WERI-Rb-1 (cell line): ENCODE results near the gene ABCB10.

Source experiments
- DNase-seq: peaks from one replicate; pipeline ENCODE4 v3.0.0-alpha.2; 2020
- H3K27ac ChIP-seq: fragments of 250-450 bp; sonication (Bioruptor Pico); 2 replicates; pipeline ENCODE4 v1.5.1; 2020; ENCODE audit warnings: mild to moderate bottlenecking, moderate library complexity
- H3K27me3 ChIP-seq: fragments of 250-450 bp; sonication (Bioruptor Pico); 2 replicates; pipeline ENCODE4 v1.5.1; 2021; ENCODE audit warnings: mild to moderate bottlenecking, low read depth, moderate library complexity; ENCODE audit not compliant: insufficient read depth, severe bottlenecking
- H3K36me3 ChIP-seq: fragments of 250-450 bp; sonication (Bioruptor Pico); 2 replicates; pipeline ENCODE4 v1.5.1; 2020; ENCODE audit warnings: mild to moderate bottlenecking, moderate library complexity
- H3K4me3 ChIP-seq: 2 replicates; pipeline ENCODE4 v1.5.1; 2011; ENCODE audit warnings: low read depth, mild to moderate bottlenecking, control low read depth, low read length
- H3K9me3 ChIP-seq: fragments of 250-450 bp; sonication (Bioruptor Pico); 2 replicates; pipeline ENCODE4 v1.5.1; 2021; ENCODE audit warnings: mild to moderate bottlenecking, moderate library complexity; ENCODE audit not compliant: severe bottlenecking
- TF ChIP-seq, protein P1 (sequence below): IDR thresholded peaks from 2 replicates; pipeline ENCODE4 v1.5.1; 2011; ENCODE audit warnings: low read depth, mild to moderate bottlenecking, control low read depth, inconsistent platforms, low read length

ABCB10 gene

GRCh38 chr1:229507951-229508822, 50.3 kb downstream of the ABCB10 start, which contains the start of gene NUP133:
NUP133 (minus strand) TSS chr1:229508341; CDS start chr1:229508249, 92 bp downstream.
- Histone ChIP-seq H3K9me3 (no peaks in the 10 kb centered on the region), H3K27ac (peak within 1 kb of the TSS; percentile 90), H3K27me3 (no peaks in the 10 kb centered on the region), H3K4me3 (peak within 1 kb of the TSS; percentile 82), H3K36me3 (no peaks in the 10 kb centered on the region)
- DNase-seq, result peak; percentile 94
- TF ChIP-seq, protein P1, sequence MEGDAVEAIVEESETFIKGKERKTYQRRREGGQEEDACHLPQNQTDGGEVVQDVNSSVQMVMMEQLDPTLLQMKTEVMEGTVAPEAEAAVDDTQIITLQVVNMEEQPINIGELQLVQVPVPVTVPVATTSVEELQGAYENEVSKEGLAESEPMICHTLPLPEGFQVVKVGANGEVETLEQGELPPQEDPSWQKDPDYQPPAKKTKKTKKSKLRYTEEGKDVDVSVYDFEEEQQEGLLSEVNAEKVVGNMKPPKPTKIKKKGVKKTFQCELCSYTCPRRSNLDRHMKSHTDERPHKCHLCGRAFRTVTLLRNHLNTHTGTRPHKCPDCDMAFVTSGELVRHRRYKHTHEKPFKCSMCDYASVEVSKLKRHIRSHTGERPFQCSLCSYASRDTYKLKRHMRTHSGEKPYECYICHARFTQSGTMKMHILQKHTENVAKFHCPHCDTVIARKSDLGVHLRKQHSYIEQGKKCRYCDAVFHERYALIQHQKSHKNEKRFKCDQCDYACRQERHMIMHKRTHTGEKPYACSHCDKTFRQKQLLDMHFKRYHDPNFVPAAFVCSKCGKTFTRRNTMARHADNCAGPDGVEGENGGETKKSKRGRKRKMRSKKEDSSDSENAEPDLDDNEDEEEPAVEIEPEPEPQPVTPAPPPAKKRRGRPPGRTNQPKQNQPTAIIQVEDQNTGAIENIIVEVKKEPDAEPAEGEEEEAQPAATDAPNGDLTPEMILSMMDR, result no peak

DNA sequence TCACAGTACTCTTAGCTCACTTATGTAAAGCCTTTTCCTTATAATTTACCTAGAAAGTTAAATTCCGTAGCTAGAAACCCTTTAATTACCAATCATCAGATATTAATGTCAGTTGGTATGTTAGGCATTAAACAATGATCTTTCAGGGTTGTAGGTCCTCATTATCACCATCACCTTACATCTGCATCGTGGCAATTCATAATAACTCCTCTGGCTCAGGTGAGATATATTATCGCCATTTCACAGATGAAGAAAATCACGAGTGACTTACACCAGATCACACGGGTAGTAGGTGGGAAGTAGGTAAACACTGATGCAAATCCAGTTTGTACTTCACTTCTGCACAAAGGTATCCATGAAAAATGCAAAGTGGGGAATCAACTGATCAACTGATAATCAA, 51.0 kb downstream of the ABCB10 start:
- H3K4me3 ChIP-seq, result peak overlapping the region; percentile 82
- TF ChIP-seq, protein P1, result no peak
- H3K27ac ChIP-seq, result peak overlapping the region; percentile 90
- H3K36me3 ChIP-seq, result no peaks in the 10 kb centered on the region
- no peaks in the 10 kb centered on the region for H3K9me3 ChIP-seq
- H3K27me3 ChIP-seq, result no peaks in the 10 kb centered on the region
- DNase-seq, result no peak

DNA sequence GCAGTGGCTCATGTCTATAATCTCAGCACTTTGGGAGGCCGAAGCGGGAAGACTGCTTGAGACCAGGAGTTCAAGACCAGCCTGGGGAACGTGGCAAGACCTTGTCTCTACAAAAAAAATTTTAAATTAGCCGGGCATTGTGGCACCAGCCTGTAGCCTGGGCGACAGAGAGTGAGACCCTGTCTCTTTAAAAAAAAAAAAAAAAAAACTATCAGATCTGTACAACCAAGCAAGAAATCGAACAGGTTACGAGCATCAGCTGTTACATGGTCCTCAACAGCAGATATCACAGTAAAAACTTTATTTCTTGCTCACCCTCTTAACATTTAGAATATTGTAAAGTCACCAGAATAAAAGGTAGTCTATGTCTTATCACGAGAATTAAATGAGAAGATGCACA, 51.9 kb downstream of the ABCB10 start:
- TF ChIP-seq, protein P1, result no peak

GRCh38 chr1:229495782-229496181, 62.7 kb downstream of the ABCB10 start:
- no peak overlapping the region for H3K4me3 ChIP-seq
- H3K9me3 ChIP-seq, result no peaks in the 10 kb centered on the region
- no peaks in the 10 kb centered on the region for H3K27me3 ChIP-seq
- H3K27ac ChIP-seq, result no peak overlapping the region
- DNase-seq, result no peak
- TF ChIP-seq, protein P1, result no peak
- peaks cover 2% of the 10 kb centered on the region; the same call in 1 of the 2 replicates for H3K36me3 ChIP-seq

More for the DNA sequence above, 51.9 kb downstream of the ABCB10 start:
- H3K27ac ChIP-seq, result no peak overlapping the region
- no peaks in the 10 kb centered on the region for H3K27me3 ChIP-seq
- H3K9me3 ChIP-seq, result no peaks in the 10 kb centered on the region
- no peaks in the 10 kb centered on the region; the same call in 1 of the 2 replicates for H3K36me3 ChIP-seq
- H3K4me3 ChIP-seq, result no peak overlapping the region
- no peak for DNase-seq

- Histone ChIP-seq H3K27me3 (no peaks in the 10 kb centered on the region), H3K4me3 (no peak overlapping the region), H3K27ac (no peak overlapping the region), H3K9me3 (no peaks in the 10 kb centered on the region), H3K36me3 (peaks cover 4% of the 10 kb centered on the region)
- no peak for DNase-seq
- TF ChIP-seq, protein P1, result no peak
Observed at GRCh38 chr1:229487181-229487580, 71.3 kb downstream of the ABCB10 start.

DNA sequence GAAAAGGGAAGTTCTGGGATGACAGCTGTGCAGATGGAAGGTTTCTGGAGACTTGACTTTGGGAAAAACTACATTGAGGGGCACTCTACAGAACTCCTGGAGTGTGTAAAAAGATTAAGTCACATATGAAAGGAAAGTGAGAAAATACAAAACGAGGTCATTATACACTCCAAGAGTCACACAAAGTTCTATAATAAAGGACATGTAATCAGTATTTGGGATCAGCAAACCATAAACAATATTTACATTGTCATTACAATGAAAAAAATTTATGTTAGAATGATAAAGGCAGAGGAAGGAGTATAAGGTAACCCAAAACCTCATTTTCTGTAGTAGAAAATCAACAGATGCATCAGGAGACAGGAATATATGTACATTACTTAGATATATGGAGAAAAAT, 73.2 kb downstream of the ABCB10 start:
- no peak for DNase-seq
- Histone ChIP-seq H3K27me3 (no peaks in the 10 kb centered on the region), H3K36me3 (peaks cover 5% of the 10 kb centered on the region), H3K9me3 (no peaks in the 10 kb centered on the region), H3K4me3 (no peak overlapping the region), H3K27ac (no peak overlapping the region)
- TF ChIP-seq, protein P1, result no peak
